HG02981 (cell line): ENCODE data around the gene EDARADD.
"Not testable (repeated sequence)": the region's sequence is repeated elsewhere in the genome, so short reads cannot be mapped to it uniquely, and the experiment has no call there.

Source experiments
- ATAC-seq: cut with Tn5 transposase; IDR thresholded peaks from one replicate; pipeline ENCODE4 v1.9.1; 2021; ENCODE audit warnings: mild to moderate bottlenecking, moderate library complexity; ENCODE audit not compliant: unreplicated experiment

The EDARADD gene

DNA sequence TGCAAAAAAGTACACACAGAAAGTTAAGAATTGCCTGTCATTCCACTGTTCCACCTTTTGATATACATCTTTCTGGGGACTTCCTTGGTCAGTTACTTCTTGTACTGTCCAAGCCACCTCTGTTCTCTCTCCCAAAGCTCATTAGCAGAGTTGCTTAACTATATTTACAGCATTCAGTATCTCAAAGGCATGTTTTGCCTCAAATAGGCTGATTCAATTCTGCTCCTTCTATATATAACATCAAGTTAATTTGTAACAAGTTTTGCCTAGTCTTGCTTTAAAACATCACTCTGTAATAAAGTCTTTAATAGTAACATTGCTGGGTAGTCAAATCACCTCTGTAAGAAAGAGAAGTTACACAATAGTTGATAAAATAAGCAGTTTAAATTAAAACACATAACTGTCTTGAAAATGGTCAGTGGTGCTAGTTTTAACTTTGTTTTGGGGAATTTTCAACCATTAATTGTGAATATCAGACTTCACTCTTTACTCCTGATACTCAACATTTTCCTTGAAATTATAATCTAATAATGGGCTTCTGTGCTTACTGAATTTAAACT is 35.7 kb downstream of the EDARADD start:
- peak; percentile 38 for ATAC-seq

DNA sequence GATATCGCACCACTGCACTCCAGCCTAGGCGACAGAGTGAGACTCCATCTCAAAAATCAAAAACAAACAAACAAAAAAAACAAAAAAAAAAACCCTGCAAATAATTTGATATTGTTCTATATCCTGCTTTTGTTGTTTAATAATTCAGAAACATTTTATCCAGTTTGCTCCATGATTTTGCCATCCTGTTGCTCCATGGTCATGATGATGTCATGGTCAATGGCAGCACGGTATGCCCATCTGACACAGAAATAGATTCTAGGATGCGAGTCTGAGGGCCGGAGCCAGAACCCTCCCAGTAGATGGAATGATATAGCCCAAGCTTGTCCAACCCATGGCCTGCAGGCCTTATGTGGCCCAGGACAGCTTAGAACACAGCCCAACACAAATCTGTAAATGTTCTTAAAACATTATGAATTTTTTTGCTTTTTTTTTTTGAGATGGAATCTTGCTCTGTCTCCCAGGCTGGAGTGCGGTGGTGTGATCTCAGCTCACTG is 39.8 kb downstream of the EDARADD start:
- ATAC-seq: no peak

- ATAC-seq: no peak
These were observed 44.5 kb downstream of the EDARADD start for GRCh38 chr1:236438614-236439013.

DNA sequence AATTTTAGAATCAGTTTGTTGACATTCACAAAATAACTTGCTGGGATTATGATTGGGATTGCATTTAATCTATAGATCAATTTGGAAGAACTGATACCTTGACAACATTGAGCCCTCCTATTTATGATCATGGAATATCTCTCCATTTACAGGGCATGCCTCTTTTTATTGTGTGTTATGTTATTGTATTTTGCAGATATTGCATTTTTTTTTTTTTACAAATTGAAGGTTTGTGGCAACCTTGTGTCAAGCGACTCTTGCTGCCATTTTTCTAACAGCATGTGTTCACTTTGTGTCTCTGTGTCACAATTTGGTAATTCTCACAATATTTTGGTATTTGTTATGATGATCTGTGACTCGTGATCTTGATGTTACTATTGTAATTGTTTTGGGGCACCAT is 46.3 kb downstream of the EDARADD start:
- ATAC-seq: no peak

DNA sequence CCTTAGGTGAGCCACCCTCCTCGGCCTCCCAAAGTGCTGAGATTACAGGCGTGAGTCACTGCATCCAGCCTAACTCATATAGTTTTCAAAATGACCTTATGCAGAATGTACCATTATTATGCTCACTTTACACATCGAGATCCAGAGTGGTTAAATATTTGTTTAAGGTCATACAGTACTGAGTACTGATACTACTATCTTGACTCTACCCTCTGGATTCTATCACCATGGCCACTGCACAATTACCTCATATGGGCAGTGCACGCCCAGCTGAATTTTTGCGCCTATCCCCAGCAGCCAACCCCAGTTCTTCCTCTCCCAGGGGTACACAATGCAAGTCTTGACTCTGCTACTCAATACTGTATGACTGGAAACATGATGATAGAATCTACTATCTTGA is 56.7 kb downstream of the EDARADD start:
- no peak for ATAC-seq

DNA sequence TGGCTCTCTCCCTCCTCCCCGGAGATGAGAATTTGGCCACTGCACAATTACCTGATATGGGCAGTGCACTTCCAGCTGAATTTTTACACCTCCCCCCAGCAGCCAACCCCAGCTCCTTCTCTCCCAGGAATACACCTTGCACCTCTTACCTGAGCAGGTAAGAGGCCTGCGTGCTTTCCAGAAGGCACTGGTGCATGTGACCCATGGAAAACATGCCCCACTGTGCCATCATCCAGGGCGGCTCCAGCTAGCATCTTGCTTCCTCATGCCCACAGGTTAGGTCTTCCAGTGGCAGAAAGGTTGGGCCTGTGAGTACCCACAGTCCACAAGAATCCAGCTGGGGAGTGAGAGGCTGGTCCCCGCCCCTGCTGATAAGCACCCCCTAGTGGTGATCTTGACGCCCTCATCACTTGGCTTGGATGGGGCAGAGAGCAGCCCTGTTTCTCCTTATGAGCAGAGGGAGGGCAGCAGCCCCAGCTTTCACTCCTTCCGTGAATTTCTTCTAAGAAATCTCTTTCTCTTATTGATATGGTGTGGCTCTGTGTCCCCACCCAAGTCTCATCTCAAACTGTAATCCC is 57.8 kb downstream of the EDARADD start:
- ATAC-seq: no peak

DNA sequence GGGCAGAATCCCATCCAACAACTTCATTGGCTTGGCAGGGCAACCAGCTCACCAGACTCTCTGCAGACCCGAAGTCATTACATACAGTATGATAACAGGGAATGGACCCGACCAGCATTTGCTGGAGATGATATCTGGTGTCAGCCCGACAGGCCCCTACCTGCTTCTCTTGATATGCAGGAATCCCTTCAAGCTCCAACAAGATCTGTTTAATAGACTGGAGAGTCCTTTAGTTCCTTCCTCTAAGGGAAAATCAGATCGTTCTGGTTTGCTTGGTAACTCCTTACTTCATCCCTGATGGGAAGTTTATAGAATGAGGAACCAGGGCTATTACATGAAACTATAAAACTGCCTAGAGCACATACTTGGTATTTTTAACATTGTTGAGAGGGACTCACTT is 61.2 kb downstream of the EDARADD start:
- ATAC-seq: no peak

DNA sequence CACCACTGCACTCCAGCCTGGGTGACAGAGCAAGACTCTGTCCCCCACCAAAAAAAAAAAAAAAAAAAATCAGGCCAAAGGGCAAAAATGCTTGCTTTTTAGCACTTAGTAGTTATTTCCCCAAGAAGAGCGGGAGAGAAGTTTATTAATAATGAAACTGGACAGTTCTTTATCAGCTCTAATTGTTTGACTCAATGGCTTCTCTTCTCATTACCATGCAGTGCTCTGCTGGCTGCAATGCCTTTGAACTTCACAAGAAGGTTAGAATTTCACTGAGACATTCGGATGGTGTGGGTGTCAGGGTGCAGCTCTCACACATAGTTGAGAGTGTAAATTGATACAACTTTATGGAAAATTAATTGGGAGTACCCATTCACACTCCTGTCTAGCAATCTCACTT is 63.7 kb downstream of the EDARADD start:
- ATAC-seq: no peak

- no peak for ATAC-seq
These were observed 64.9 kb downstream of the EDARADD start for GRCh38 chr1:236458996-236459395.

- no peak for ATAC-seq
These were observed 66.0 kb downstream of the EDARADD start for GRCh38 chr1:236460103-236460502.

GRCh38 chr1:236464197-236464596 is 70.1 kb downstream of the EDARADD start:
- ATAC-seq: not testable (repeated sequence)

DNA sequence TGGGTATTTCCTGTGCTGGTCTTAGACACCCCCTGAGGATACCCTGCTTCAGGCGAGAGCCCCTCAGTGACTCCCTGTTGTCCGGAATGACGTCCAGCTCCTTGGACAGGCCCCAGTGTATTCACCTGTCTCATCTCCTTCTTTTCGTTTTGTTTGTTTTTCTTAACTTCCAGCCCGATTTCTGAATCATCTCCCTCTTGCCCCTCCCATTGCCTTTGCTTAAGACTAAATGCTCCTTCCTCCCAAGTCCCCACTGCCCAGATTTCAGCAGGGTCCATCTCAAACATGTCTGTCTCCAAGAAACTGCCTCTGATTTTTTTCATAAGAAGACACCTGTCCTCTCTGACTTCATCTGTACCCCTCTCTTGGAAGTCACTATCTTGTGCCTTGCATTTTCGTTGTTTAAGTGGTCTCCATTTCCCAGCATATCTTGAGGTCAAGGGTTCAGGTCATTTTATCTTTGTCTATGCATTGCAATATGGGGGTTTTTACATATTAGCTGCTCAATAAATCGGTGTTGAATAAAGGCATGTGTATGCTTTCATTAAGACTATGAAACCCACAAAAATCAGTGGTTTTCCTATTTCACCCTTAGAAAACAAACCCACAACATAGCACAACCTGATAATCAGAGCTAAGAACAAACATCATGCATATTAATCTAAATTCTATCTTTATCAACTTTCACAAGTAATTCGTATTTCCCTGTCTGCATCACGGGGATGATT is 71.3 kb downstream of the EDARADD start:
- peak; percentile 44 for ATAC-seq

GRCh38 chr1:236465959-236466303 is 71.8 kb downstream of the EDARADD start:
- peak; percentile 90 for ATAC-seq

DNA sequence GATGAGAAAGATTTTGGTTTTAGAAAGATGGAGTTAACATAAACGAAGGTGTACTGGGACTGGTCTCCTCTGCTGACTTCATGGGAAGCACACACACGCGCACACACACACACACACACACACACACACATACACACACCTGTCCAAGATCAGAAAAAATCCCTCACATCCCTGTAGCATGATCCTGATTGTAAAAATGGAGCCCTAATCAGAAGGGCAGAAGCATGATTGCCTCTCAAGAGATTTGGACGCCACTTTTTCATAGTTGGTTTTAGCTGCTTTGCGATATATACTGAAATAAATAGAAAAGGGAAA is 73.2 kb downstream of the EDARADD start:
- ATAC-seq: no peak

GRCh38 chr1:236468625-236469024 is 74.5 kb downstream of the EDARADD start:
- no peak for ATAC-seq

GRCh38 chr1:236469466-236469865 is 75.4 kb downstream of the EDARADD start:
- no peak for ATAC-seq

- no peak for ATAC-seq
These were observed 77.0 kb downstream of the EDARADD start for GRCh38 chr1:236471096-236471495.

- no peak for ATAC-seq
These were observed 77.6 kb downstream of the EDARADD start for GRCh38 chr1:236471653-236472052.

DNA sequence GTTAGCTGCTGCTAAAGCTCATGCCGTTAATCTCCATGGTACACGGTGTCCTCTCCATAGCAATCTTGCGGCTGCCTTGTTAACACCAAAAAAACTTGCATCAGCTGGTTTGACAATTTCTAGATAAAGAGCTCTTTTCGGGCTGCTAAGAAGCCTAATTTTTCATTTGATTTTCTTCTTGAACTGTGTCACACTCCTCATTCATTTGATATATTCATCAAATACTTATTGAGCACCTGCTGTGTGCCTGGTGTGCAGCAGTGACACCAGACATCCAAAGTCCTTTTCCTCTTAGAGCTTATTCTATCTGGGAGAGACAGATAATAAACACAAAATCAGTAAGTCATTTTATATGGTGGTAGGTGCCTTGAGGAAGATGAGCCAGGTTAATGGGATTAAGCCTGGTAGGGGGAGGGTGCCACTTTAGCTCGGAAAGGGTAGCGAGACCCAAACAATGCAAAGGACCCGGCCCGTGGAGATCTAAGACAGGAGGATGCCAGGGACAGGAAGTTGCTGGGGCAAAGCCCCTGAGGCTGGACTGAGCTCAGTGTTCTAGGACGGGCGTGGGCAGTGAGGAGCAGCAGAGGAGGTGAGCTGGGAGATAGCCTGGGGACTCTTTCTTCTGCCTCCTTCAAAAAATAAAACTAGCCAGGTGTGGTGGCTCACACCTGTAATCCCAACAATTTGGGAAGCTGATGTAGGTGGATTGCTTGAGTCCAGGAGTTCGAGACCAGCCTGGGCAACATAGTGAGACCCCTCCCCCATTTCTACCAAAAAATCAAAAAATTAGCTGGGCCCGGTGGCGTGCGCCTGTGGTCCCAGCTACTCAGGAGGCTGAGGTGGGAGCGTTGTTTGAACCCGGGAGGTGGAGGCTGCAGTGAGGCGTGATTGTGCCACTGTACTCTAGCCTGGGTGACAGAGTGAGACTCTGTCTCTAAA is 79.0 kb downstream of the EDARADD start:
- ATAC-seq: no peak

DNA sequence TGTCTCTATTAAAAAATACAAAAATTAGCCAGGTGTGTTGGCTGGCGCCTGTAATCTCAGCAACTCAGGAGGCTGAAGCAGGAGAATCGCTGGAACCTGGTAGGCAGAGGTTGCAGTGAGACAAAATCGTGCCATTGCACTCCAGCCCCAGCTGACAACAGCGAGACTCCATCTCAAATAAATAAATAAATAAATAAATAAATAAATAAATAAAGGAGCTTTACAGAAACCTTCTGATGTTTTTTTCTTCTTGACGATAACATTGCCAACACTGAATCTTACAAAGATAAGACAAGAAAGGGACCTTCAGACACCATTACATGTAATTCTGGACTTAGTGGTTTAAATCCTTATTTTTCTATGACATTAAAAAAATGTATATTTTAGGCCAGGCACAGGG is 81.9 kb downstream of the EDARADD start:
- ATAC-seq: no peak

GRCh38 chr1:236480758-236481436 is 86.8 kb downstream of the EDARADD start:
- no peak for ATAC-seq
